H1 (cell line): ENCODE data around the gene STARD13. TPM values are rescaled to one million over a fixed set of nuclear protein-coding genes. Genes with fewer than 3 reads are reported as not detected.

Experiments used
- CBX8 ChIP-seq: fragments of 300-800, 300-1000 bp; sonication (generic); IDR thresholded peaks from 2 replicates; pipeline ENCODE4 v1.7.1; 2016; ENCODE audit warnings: low read depth, low read length, borderline replicate concordance
- CHD2 ChIP-seq: IDR thresholded peaks from 2 replicates; pipeline ENCODE4 v1.6.1; 2012; ENCODE audit warnings: low read length, improper control_type of control experiment
- CHD7 ChIP-seq: fragments of 300-600 bp; sonication (generic); IDR thresholded peaks from 2 replicates; pipeline ENCODE4 v1.7.1; 2012; ENCODE audit warnings: low read length, moderate library complexity, mild to moderate bottlenecking, inconsistent platforms; ENCODE audit not compliant: insufficient replicate concordance
- HDAC6 ChIP-seq: IDR thresholded peaks from one replicate; pipeline ENCODE4 v1.7.1; 2012; ENCODE audit warnings: low read depth, mild to moderate bottlenecking, inconsistent platforms, low read length, moderate library complexity
- KDM5A ChIP-seq: fragments of 200-600 bp; IDR thresholded peaks from 2 replicates; pipeline ENCODE4 v1.7.1; 2012; ENCODE audit warnings: mild to moderate bottlenecking, low read length, inconsistent platforms, mixed read lengths
- RAD21 ChIP-seq, 2 experiments: IDR thresholded peaks in 1 of 2; conservative IDR thresholded peaks in 1 of 2; 2 replicates each; pipeline ENCODE4 v1.6.1; 2011; ENCODE audit warnings: low read depth in 2 of 2, low read length in 2 of 2, improper control_type of control experiment in 1 of 2, inconsistent platforms in 1 of 2, mild to moderate bottlenecking in 1 of 2, moderate library complexity in 1 of 2
- RFX5 ChIP-seq: IDR thresholded peaks from 2 replicates; pipeline ENCODE4 v1.6.1; 2011; ENCODE audit warnings: low read depth, low read length, improper control_type of control experiment, borderline replicate concordance
- SP4 ChIP-seq: IDR thresholded peaks from 2 replicates; pipeline ENCODE4 v1.6.1; 2012; ENCODE audit warnings: low read length, inconsistent platforms
- polyA plus RNA-seq, 7 experiments: library from polyadenylated mRNA; depleted of rRNA in 3 of 7; stranded (reverse) in 5 of 7; unstranded in 2 of 7; fragments of >200 nt in 5 of 7; fragments of 200-250 nt in 2 of 7; gene quantifications; 1 replicate in 5 of 7; 2 replicates in 1 of 7; 4 replicates in 1 of 7; pipeline versions ENCODE4 v1.2.1 to v1.2.3, GENCODE V29; 2011 to 2013; ENCODE audit warnings: missing spikeins in 2 of 7, mixed read lengths in 2 of 7
- total RNA-seq: library from RNA; stranded (reverse); fragmentation: NEBNext Ultra II Directional; extraction: Animal tissue kit (Norgen Biotek cat#: 25700); gene quantifications from 2 replicates; pipeline ENCODE4 v1.2.1, GENCODE V29; 2021
- TF ChIP-seq, protein P1 (sequence below): IDR thresholded peaks from 2 replicates; pipeline ENCODE4 v1.6.1; 2012; ENCODE audit warnings: low read length, inconsistent platforms

The STARD13 gene
- total and polyA plus RNA-seq, 2 of the 8 experiments (the other 6 are each of a cell fraction or from before 2014, with no cell fraction given) = 0.82 to 2.9 TPM

- no peak for TF ChIP-seq CHD7
- TF ChIP-seq, protein P1, sequence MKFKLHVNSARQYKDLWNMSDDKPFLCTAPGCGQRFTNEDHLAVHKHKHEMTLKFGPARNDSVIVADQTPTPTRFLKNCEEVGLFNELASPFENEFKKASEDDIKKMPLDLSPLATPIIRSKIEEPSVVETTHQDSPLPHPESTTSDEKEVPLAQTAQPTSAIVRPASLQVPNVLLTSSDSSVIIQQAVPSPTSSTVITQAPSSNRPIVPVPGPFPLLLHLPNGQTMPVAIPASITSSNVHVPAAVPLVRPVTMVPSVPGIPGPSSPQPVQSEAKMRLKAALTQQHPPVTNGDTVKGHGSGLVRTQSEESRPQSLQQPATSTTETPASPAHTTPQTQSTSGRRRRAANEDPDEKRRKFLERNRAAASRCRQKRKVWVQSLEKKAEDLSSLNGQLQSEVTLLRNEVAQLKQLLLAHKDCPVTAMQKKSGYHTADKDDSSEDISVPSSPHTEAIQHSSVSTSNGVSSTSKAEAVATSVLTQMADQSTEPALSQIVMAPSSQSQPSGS = no peak
- TF ChIP-seq SP4 = no peak
- TF ChIP-seq CHD2 = no peak
- TF ChIP-seq RAD21 (IDR thresholded peaks at IDR 0.05 in 1 of 2, conservative IDR thresholded peaks at IDR 0.05 in 1 of 2; ENCODE audit: low read depth in 2 of 2, low read length in 2 of 2) = no peak
- no peak for TF ChIP-seq RFX5
- TF ChIP-seq HDAC6 = no peak
- TF ChIP-seq KDM5A = no peak
- TF ChIP-seq CBX8 = no peak
Measured at GRCh38 chr13:33263976-33264619, 21.5 kb downstream of the STARD13 start (continued).
